H1 (cell line): ENCODE data around the gene CPZ. TPM values are rescaled to one million over a fixed set of nuclear protein-coding genes. Genes with fewer than 3 reads are reported as not detected.
A peak's percentile ranks its signal among the peaks of the same experiment; 100 is the strongest.

ENCODE experiments used
- CTCF ChIA-PET: fragments of 300-600 bp; sonication (Branson Sonifier 250); formaldehyde crosslinking; loops from one replicate; lab custom pipeline; 2021; ENCODE audit not compliant: partially characterized antibody; lab: Charles Lee
- POLR2A ChIA-PET: fragments of 300-600 bp; sonication (Branson Sonifier 250); formaldehyde crosslinking; loops from one replicate; lab custom pipeline; 2021; ENCODE audit warnings: inconsistent platforms; ENCODE audit not compliant: partially characterized antibody; lab: Charles Lee
- DNase-seq, 2 experiments: peaks; one replicate each; pipeline versions ENCODE4 v3.0.0 to v3.0.0-alpha.2; 2010 to 2022; ENCODE audit warnings: low spot score in 2 of 2, low read depth in 1 of 2, mixed read lengths in 1 of 2
- FAIRE-seq: peaks from 2 replicates; lab custom pipeline; 2011; peaks lifted over from hg19 to GRCh38; lab: Jason Lieb, UNC
- H2AFZ ChIP-seq: 2 replicates; pipeline ENCODE4 v1.8.1; 2012; ENCODE audit warnings: low read length, inconsistent platforms
- H2AK5ac ChIP-seq: 2 replicates; pipeline ENCODE4 v1.6.1; 2013; ENCODE audit warnings: low read depth, low read length
- H2BK120ac ChIP-seq: replicated peaks from 2 replicates; pipeline ENCODE3; 2013; ENCODE audit warnings: low read depth, low read length, inconsistent platforms
- H2BK12ac ChIP-seq: 2 replicates; pipeline ENCODE4 v1.6.1; 2013; ENCODE audit warnings: low read depth, low read length
- H2BK15ac ChIP-seq: 2 replicates; pipeline ENCODE4 v1.6.1; 2013; ENCODE audit warnings: low read length
- H2BK20ac ChIP-seq: 2 replicates; pipeline ENCODE4 v1.6.1; 2013; ENCODE audit warnings: low read length
- H2BK5ac ChIP-seq: 2 replicates; pipeline ENCODE4 v1.6.1; 2013; ENCODE audit warnings: low read depth, low read length
- H3K14ac ChIP-seq: 2 replicates; pipeline ENCODE4 v1.6.1; 2013; ENCODE audit warnings: inconsistent platforms; ENCODE audit not compliant: insufficient read length
- H3K18ac ChIP-seq: 2 replicates; pipeline ENCODE4 v1.6.1; 2013; ENCODE audit warnings: low read length; ENCODE audit errors: extremely low read depth
- H3K23ac ChIP-seq: 2 replicates; pipeline ENCODE4 v1.6.1; 2013; ENCODE audit warnings: inconsistent platforms; ENCODE audit not compliant: insufficient read length
- H3K23me2 ChIP-seq: 2 replicates; pipeline ENCODE4 v1.6.1; 2013; ENCODE audit warnings: low read depth, low read length
- H3K27ac ChIP-seq: 2 replicates; pipeline ENCODE4 v1.6.1; 2011; ENCODE audit warnings: low read depth, low read length, inconsistent platforms
- H3K27me3 ChIP-seq, 4 experiments: replicated peaks in 1 of 4; 1 replicate in 1 of 4; 2 replicates in 3 of 4; pipeline versions ENCODE4 v1.6.1 to v1.8.1; 2011 to 2013; ENCODE audit warnings: low read length in 3 of 4, mild to moderate bottlenecking in 3 of 4, inconsistent platforms in 2 of 4, mixed read lengths in 2 of 4, moderate library complexity in 1 of 4; ENCODE audit not compliant: control insufficient read depth in 3 of 4, insufficient read depth in 3 of 4; ENCODE audit errors: extremely low read depth in 1 of 4
- H3K36me3 ChIP-seq, 4 experiments: 2 replicates each; pipeline versions ENCODE4 v1.6.1 to v1.8.1; 2011 to 2013; ENCODE audit warnings: mild to moderate bottlenecking in 4 of 4, low read length in 3 of 4, moderate library complexity in 2 of 4, control low read depth in 1 of 4, inconsistent platforms in 1 of 4; ENCODE audit not compliant: insufficient read depth in 4 of 4, control insufficient read depth in 2 of 4
- H3K4ac ChIP-seq: replicated peaks from 2 replicates; pipeline ENCODE3; 2013; ENCODE audit warnings: low read length, low read depth, mixed read lengths, inconsistent platforms; ENCODE audit not compliant: insufficient read length
- H3K4me1 ChIP-seq, 4 experiments: replicated peaks in 1 of 4; 1 replicate in 1 of 4; 2 replicates in 3 of 4; pipeline versions ENCODE4 v1.6.1 to v1.8.1; 2011 to 2013; ENCODE audit warnings: low read length in 3 of 4, inconsistent platforms in 2 of 4, mixed read lengths in 1 of 4; ENCODE audit not compliant: insufficient read depth in 4 of 4, control insufficient read depth in 3 of 4
- H3K4me2 ChIP-seq, 2 experiments: 2 replicates each; pipeline versions ENCODE4 v1.6.1 to v1.8.1; 2011 to 2013; ENCODE audit warnings: low read depth in 2 of 2, low read length in 2 of 2, control low read depth in 1 of 2, inconsistent platforms in 1 of 2, mild to moderate bottlenecking in 1 of 2; ENCODE audit not compliant: insufficient read depth in 1 of 2
- H3K4me3 ChIP-seq, 4 experiments: fragments of 200-600, 300-600 bp in 1 of 4; sonication (generic), shearing (Covaris generic), sonication (Bioruptor Twin) in 1 of 4; 2 replicates each; pipeline versions ENCODE4 v1.5.1 to v1.8.1; 2011 to 2016; ENCODE audit warnings: low read length in 4 of 4, low read depth in 3 of 4, control low read depth in 2 of 4, inconsistent platforms in 2 of 4, mild to moderate bottlenecking in 2 of 4, mixed read lengths in 1 of 4, moderate library complexity in 1 of 4; ENCODE audit not compliant: insufficient read depth in 2 of 4; ENCODE audit errors: extremely low read depth in 1 of 4
- H3K56ac ChIP-seq: replicated peaks from 2 replicates; pipeline ENCODE3; 2013; ENCODE audit warnings: low read depth, mild to moderate bottlenecking, mixed read lengths, low read length, inconsistent platforms; ENCODE audit not compliant: insufficient read length
- H3K79me1 ChIP-seq: 2 replicates; pipeline ENCODE4 v1.6.1; 2013; ENCODE audit warnings: low read depth, low read length, control low read depth
- H3K79me2 ChIP-seq, 2 experiments: 2 replicates each; pipeline versions ENCODE4 v1.6.1 to v1.8.1; 2012 to 2013; ENCODE audit warnings: low read length in 2 of 2, mild to moderate bottlenecking in 2 of 2, inconsistent platforms in 1 of 2; ENCODE audit not compliant: insufficient read depth in 2 of 2, control insufficient read depth in 1 of 2
- H3K9ac ChIP-seq, 4 experiments: replicated peaks in 1 of 4; 1 replicate in 1 of 4; 2 replicates in 3 of 4; pipeline versions ENCODE4 v1.6.1 to v1.8.1; 2011 to 2013; ENCODE audit warnings: low read depth in 3 of 4, low read length in 3 of 4, control low read depth in 2 of 4, mild to moderate bottlenecking in 2 of 4, moderate library complexity in 2 of 4, inconsistent platforms in 1 of 4; ENCODE audit errors: extremely low read depth in 1 of 4
- H3K9me3 ChIP-seq, 2 experiments: 2 replicates each; pipeline versions ENCODE4 v1.6.1 to v1.8.1; 2012 to 2013; ENCODE audit warnings: mild to moderate bottlenecking in 2 of 2, moderate library complexity in 2 of 2, control low read depth in 1 of 2, inconsistent platforms in 1 of 2, low read depth in 1 of 2, low read length in 1 of 2, mixed read lengths in 1 of 2; ENCODE audit not compliant: insufficient read depth in 2 of 2
- H4K20me1 ChIP-seq, 2 experiments: replicated peaks in 1 of 2; 2 replicates each; pipeline versions ENCODE3 to v1.8.1; 2011 to 2013; ENCODE audit warnings: inconsistent platforms in 2 of 2, low read length in 2 of 2, mild to moderate bottlenecking in 1 of 2; ENCODE audit not compliant: insufficient read depth in 2 of 2, control insufficient read depth in 1 of 2
- H4K5ac ChIP-seq: 2 replicates; pipeline ENCODE4 v1.6.1; 2013; ENCODE audit warnings: low read length, low read depth, mixed read lengths, inconsistent platforms; ENCODE audit not compliant: insufficient read length
- H4K8ac ChIP-seq: 2 replicates; pipeline ENCODE4 v1.8.0; 2013; ENCODE audit warnings: mild to moderate bottlenecking, moderate library complexity, low read length, inconsistent platforms; ENCODE audit not compliant: insufficient read depth; ENCODE audit errors: extremely low read depth
- H4K91ac ChIP-seq: replicated peaks from 2 replicates; pipeline ENCODE3; 2013; ENCODE audit warnings: low read length, mixed read lengths, inconsistent platforms; ENCODE audit not compliant: insufficient read length
- ATF2 ChIP-seq: IDR thresholded peaks from 2 replicates; pipeline ENCODE4 v1.6.1; 2012; ENCODE audit warnings: low read length, inconsistent platforms
- BCL11A ChIP-seq, 2 experiments: IDR thresholded peaks; one replicate each; pipeline ENCODE4 v1.6.1; 2011; ENCODE audit warnings: low read depth in 2 of 2, low read length in 2 of 2, mild to moderate bottlenecking in 2 of 2
- CHD2 ChIP-seq: IDR thresholded peaks from 2 replicates; pipeline ENCODE4 v1.6.1; 2012; ENCODE audit warnings: low read length, improper control_type of control experiment
- EGR1 ChIP-seq: IDR thresholded peaks from 2 replicates; pipeline ENCODE4 v1.6.1; 2011; ENCODE audit warnings: low read depth, low read length, borderline replicate concordance
- KDM1A ChIP-seq: fragments of 200-600, 300-600 bp; sonication (generic); IDR thresholded peaks from 2 replicates; pipeline ENCODE4 v1.7.1; 2016; ENCODE audit warnings: mild to moderate bottlenecking, low read length, borderline replicate concordance
- NANOG ChIP-seq: IDR thresholded peaks from 2 replicates; pipeline ENCODE4 v1.6.1; 2011; ENCODE audit warnings: low read length, low read depth, mild to moderate bottlenecking, inconsistent platforms; ENCODE audit not compliant: insufficient read depth, poor library complexity, severe bottlenecking
- SRF ChIP-seq: IDR thresholded peaks from 2 replicates; pipeline ENCODE4 v1.6.1; 2011; ENCODE audit warnings: mild to moderate bottlenecking, low read depth, low read length, moderate library complexity
- ZNF274 ChIP-seq: IDR thresholded peaks from 2 replicates; pipeline ENCODE4 v1.7.0; 2012; ENCODE audit warnings: low read length, borderline replicate concordance; ENCODE audit errors: extremely low read depth
- WGBS, 2 experiments: shearing (Covaris generic) in 1 of 2; methylation state at CpG; one replicate each; pipeline versions ENCODE4 v1.1.6 to v1.1.7; 2013 to 2015; ENCODE audit warnings: low lambda C conversion rate in 2 of 2, mixed read lengths in 2 of 2, inconsistent platforms in 1 of 2, low coverage in 1 of 2, missing lambda C conversion rate in 1 of 2; ENCODE audit not compliant: insufficient replicate concordance in 2 of 2, insufficient coverage in 1 of 2, insufficient read length in 1 of 2; ENCODE audit errors: extremely low coverage in 1 of 2, missing lambda C conversion rate in 1 of 2; 5-methylcytosine and 5-hydroxymethylcytosine counted together
- polyA plus RNA-seq, 7 experiments: library from polyadenylated mRNA; depleted of rRNA in 3 of 7; stranded (reverse) in 5 of 7; unstranded in 2 of 7; fragments of >200 nt in 5 of 7; fragments of 200-250 nt in 2 of 7; gene quantifications; 1 replicate in 5 of 7; 2 replicates in 1 of 7; 4 replicates in 1 of 7; pipeline versions ENCODE4 v1.2.1 to v1.2.3, GENCODE V29; 2011 to 2013; ENCODE audit warnings: missing spikeins in 2 of 7, mixed read lengths in 2 of 7
- total RNA-seq: library from RNA; stranded (reverse); fragmentation: NEBNext Ultra II Directional; extraction: Animal tissue kit (Norgen Biotek cat#: 25700); gene quantifications from 2 replicates; pipeline ENCODE4 v1.2.1, GENCODE V29; 2021

Gene CPZ
- total and polyA plus RNA-seq, 2 of the 8 experiments (the other 6 are each of a cell fraction or from before 2014, with no cell fraction given) = 28.8 to 40.7 TPM

- Histone ChIP-seq H3K4me2 (no peak overlapping the region), H3K23me2 (peaks cover 13% of the 10 kb centered on the region; the same call in 1 of the 2 replicates), H3K36me3 (no peaks in the 10 kb centered on the region), H3K4ac (no peak overlapping the region), H2BK120ac (no peak overlapping the region), H3K56ac (no peak overlapping the region), H2BK12ac (no peak overlapping the region; the same call in 1 of the 2 replicates), H3K18ac (no peak overlapping the region), H2BK5ac (no peak overlapping the region), H3K23ac (no peak overlapping the region), H3K9me3 (no peaks in the 10 kb centered on the region), H3K4me1 (peaks cover 0 to 27% (median 13%) of the 10 kb centered on the region in 4 experiments; a peak in 6 of 7 replicates), H3K14ac (no peak overlapping the region), H4K8ac (no peak overlapping the region), H2AK5ac (no peak overlapping the region), H2BK15ac (0 out of 2 replicates have a peak overlapping the region, but pooled peaks have one; percentile 90), H2BK20ac (0 out of 2 replicates have a peak overlapping the region, but pooled peaks have one; percentile 6), H4K5ac (no peak overlapping the region), H3K4me3 (no peak overlapping the region), H2AFZ (no peak overlapping the region), H4K20me1 (peaks cover 1 to 6% of the 10 kb centered on the region in 2 experiments), H3K27me3 (peaks cover 3 to 12% (median 12%) of the 10 kb centered on the region in 4 experiments), H3K79me2 (no peaks in the 10 kb centered on the region), H4K91ac (no peak overlapping the region), H3K9ac (no peak overlapping the region; a peak in 1 of 7 replicates), H3K79me1 (no peaks in the 10 kb centered on the region), H3K27ac (no peak overlapping the region)
- no peak for DNase-seq
- ChIA-PET CTCF (interaction anchor here (0.7 to 1.2 kb wide), 6 partner anchors 10 to 105 kb away, joined by 3 to 5 read pairs (median 3); no protein-coding TSS in a partner anchor), POLR2A (interaction anchor here (1.0 to 1.1 kb wide), 2 partner anchors 9 to 18 kb away, joined by 3 read pairs; no protein-coding TSS in a partner anchor)
- no peak for FAIRE-seq
- WGBS, 2 experiments = 83% methylated on average over 8 of the region's 8 CpGs; no CpG with 5 or more reads in 1 of the 2 experiments
- no peak for TF ChIP-seq KDM1A
- TF ChIP-seq BCL11A (IDR thresholded peaks at IDR 0.05; ENCODE audit: low read depth in 2 of 2, low read length in 2 of 2) = no peak
- TF ChIP-seq EGR1 = no peak
- no peak for TF ChIP-seq ATF2
- TF ChIP-seq SRF = no peak
- TF ChIP-seq CHD2 = no peak
- TF ChIP-seq NANOG = no peak
- TF ChIP-seq ZNF274 = no peak
Measured at GRCh38 chr4:8577046-8577445, 15.5 kb upstream of the CPZ start.
